ENCODE data around the gene DNAJC3.
"Not testable (repeated sequence)": the region's sequence is repeated elsewhere in the genome, so short reads cannot be mapped to it uniquely, and the experiment has no call there.

The DNAJC3 gene

DNA sequence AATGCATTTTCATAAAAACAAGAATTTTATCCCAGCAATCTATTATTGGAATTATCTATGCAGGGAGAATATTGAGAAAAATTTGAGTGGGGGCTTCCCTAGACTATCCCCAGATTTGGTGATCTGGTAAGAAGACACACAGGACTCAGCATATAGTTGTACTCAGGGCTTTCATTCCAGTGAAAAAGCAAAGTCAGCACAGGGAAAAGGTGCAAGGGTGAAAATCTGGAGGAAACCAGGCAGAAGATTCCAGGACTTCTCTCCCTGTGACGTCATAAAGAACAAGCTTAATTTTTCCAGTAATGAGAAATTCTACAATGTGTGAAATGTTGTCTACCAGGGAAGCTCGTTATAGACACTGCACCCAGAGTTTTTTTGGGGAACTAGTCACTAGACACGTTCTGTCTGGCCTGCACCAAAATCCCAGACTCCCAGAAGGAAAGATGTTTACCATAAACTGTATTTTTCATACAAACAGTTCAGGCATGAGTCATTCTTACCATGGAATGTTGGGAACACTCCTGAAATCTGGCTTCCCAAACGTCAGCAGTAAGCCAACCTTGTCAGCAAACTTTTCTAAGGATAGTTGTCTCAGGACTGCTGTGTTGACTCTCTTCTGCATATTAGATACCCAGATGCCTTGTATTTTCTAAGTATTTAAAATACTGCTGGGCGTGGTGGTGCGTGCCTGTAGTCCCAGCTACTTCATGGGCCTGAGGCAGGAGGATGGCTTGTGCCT is 107.4 kb downstream of the DNAJC3 start:
- DNase-seq, result no peak

GRCh38 chr13:95784900-95785290 is 108.0 kb downstream of the DNAJC3 start:
- no peak for DNase-seq

DNA sequence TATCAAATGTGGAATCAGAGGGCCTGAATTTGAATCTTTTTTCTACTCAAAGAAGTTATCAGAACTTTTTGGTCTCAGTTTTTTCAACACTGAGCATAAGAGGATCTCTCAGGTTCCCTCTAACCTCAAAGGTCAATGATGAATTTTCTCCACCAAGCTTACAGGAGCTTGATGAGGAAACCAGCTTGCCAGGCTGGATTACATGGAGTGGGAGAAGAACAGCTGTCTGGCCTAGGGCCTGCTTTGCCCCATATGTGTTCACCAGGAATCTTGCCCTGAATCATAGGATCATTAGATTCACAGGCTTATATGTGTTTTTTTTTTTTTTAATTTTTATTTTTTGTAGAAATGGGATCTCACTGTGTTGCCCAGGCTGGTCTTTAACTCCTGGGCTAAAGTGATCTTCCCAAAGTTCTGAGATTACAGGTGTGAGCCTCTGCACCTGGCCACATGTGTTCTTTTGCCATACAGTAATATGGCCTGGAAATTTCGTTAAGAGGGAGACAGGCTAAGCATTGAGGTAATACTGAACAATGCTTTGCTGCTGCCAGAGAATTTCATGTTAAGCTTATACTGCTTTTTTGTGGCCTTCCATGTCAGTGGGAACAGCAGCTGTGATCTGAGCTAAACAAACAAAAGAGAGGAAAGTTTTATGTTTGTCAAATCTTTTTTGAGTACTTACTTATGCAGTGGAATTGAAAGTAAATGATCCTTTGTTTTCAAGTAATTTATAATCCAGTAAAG is 110.6 kb downstream of the DNAJC3 start:
- DNase-seq, result no peak

GRCh38 chr13:95788100-95788463 is 111.1 kb downstream of the DNAJC3 start:
- DNase-seq, result no peak

- not testable (repeated sequence) for DNase-seq
These were observed 112.4 kb downstream of the DNAJC3 start for GRCh38 chr13:95789315-95789714.

DNA sequence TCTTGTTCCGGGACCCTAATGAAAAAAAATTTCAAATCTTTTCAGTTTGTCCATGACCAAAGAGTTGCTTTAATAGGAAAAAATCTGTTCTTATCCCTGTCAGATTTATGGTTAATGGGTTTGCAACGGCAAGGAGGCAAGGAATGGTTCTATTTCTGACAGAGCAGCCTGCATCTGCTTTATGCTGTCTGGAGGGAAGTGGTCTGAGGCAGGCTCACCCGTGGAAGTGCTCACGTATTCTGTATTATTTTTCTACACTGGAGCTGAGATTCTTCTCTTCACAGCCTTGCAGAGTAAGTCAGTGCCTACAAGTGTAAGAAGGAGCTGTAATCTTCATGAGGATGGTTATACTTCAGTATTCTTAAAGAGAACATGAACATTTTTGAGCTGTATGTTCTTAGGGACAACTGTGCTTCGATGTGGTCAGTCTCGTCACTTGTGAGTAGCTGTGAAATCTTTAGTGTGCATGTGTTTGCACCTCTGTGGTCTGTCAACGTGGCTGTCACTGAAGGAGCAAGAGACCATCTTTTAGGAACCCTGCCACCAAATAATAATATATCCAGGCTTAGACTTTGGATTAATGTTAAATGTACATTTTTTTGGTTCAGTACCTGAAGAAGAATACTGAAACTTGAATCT is 114.3 kb downstream of the DNAJC3 start:
- no peak for DNase-seq

GRCh38 chr13:95793018-95793555 is 116.1 kb downstream of the DNAJC3 start:
- DNase-seq, result no peak

GRCh38 chr13:95793781-95794180 is 116.8 kb downstream of the DNAJC3 start:
- no peak for DNase-seq

DNA sequence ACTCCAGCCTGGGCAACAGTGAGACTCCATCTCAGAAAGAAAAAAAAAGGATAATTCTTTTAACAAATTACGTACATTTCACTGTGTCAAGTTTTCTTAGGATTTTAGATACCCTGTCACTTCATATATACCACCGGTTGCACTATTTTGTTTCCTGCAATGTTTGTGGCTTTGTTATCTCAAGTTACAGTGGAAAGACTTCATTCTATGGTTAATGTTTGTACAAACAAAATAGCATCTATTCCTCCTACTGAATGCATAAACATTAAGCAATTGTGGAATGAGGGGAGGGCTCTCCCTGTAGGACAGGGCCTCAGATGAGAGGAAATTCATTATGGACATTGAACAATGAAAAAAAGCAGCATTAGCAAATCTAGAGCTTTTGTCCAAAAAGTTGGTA is 120.1 kb downstream of the DNAJC3 start:
- no peak for DNase-seq

DNA sequence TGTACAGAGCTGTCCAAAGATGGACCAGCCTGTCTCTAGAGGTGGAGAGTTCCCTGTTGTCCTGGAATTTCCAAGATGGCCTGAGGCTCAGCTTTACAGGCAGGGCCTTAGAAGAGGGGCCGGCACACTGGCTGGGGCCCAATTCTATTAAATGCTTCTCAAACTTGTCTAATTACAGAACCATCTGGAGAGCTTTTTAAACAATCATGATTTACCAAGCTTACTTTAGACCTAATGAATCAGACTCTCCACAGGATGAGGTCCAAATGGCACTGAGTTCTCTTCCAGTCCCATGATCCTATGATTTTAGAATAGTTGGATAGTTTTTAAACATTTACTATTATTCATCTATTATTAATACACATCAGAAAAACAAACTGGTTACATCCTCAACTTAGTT is 123.5 kb downstream of the DNAJC3 start:
- no peak for DNase-seq

GRCh38 chr13:95801825-95802224 is 124.9 kb downstream of the DNAJC3 start:
- DNase-seq, result no peak

DNA sequence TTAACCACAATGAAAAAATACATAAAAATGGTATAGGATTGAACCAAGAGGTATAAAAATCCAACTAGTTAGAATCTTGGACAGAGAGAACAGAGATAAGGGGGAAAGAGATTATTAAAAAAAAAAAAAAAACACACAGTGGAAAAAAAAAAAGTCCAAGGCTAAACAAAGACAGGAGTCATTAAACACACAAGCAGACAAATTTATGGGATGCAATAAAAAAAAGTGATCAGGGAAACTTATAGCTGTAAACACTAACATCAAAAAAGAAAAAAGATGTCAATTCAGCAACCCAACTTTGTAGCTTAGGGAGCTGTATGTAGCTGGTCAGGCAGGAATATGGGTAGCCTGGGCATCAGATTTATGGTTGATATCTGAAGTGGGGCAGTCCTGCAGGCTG is 129.0 kb downstream of the DNAJC3 start:
- no peak for DNase-seq

- no peak for DNase-seq
These were observed 132.5 kb downstream of the DNAJC3 start for GRCh38 chr13:95809429-95809828.

GRCh38 chr13:95813139-95813538 is 136.2 kb downstream of the DNAJC3 start:
- no peak for DNase-seq

DNA sequence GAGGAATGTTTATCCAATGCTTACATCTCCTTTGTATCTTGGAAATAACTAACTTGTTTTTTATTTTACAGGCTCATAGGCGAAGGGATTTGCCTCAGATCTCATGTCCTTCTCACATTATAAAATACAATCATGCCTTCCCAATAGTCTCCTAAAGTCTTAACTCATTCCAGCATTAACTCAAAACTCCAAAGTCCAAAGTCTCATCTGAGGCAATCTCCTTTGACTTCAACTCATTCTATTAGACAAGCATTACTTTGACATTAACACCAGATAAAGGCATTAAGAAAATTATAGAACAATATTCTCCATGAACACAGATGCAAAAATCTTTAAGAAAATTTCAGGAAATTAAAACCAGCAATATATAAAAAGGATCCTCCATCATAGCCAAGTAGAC is 137.6 kb downstream of the DNAJC3 start:
- DNase-seq, result no peak

DNA sequence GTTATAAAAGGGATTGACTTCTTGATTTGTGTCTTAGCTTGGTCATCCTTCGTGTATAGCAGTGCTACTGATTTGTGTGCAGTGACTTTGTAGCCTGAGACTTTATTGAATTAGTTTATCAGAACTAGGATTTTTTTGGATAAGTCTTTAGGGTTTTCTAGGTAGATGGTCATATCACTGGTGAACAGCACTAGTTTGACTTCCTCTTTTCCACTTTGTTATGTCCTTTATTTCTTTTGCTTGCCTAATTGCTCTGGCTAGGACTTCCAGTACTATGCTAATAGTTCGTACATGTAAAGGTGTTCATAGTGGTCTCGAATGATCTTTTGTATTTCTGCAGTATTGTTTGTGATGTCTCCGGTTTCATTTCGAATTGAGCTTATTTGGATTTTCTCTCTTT is 145.4 kb downstream of the DNAJC3 start:
- DNase-seq, result no peak

DNA sequence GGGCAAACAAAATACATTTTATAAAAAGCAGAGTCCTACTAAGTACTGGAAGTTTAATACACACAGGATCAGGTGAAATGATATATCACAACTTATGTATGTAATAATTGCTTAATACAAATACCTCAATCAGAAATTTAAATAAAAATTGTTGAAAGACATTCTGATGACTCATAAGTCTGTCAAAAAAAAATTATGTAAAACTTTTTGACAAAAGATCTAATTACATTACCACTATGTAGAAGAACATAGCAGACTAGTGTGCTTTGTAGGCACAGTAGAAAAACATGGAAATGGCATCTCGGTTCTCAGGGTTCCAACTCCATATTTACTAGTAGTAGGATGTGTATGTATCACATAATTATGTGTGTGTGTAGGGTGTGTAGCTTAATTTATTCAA is 156.2 kb downstream of the DNAJC3 start:
- no peak for DNase-seq

DNA sequence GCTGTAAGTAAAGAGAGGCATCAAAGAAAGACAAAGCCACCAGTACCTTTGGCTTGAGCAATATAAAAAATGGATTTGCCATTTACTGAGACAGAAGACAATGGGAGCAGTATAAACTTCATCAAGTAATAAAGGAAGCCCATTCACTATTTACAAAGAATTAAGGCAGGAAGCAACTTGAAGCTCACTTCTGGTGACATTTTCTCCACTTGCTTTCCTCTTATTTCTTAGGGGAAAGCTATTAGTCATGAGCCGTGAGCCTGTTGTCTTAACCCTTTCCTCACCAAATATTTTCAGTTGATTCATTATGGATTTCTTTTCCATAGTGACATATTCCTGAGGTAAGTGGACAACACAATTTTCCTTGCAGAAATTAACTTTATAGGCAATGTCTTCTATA is 156.8 kb downstream of the DNAJC3 start:
- DNase-seq, result no peak

GRCh38 chr13:95834134-95834765 is 157.3 kb downstream of the DNAJC3 start:
- peak; percentile 70 for DNase-seq

DNA sequence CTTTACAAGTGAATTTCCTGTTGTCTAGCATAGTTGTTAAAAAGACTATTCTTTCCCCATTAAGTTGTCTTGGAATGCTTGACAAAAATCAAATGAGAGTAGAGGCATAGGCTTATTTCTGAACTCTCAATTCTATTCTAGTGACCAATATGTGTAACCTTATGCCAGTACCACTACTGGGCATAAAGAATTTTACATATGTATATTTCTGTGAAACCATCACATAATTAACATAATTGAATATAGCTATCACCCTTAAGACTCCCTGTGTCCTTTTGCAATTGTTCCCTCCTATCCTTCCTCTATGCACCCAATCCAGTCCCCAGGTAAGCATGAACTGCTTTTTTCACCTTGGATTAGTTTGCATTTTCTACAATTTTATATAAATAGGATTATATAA is 165.0 kb downstream of the DNAJC3 start:
- DNase-seq, result no peak

GRCh38 chr13:95842898-95843297 is 166.0 kb downstream of the DNAJC3 start:
- DNase-seq, result no peak

Data from CD4-positive, alpha-beta T cell treated with Interleukin-12 subunit alpha and Interleukin-12 subunit beta, for 1 hour (primary cell).